Type B pancreatic cell (in vitro differentiated cells): ENCODE data around the gene ATG9B. TPM values are rescaled to one million over a fixed set of nuclear protein-coding genes. Genes with fewer than 3 reads are reported as not detected.
"Not testable (repeated sequence)": the region's sequence is repeated elsewhere in the genome, so short reads cannot be mapped to it uniquely, and the experiment has no call there.

ENCODE experiments used
- DNase-seq: peaks from one replicate; pipeline ENCODE4 v3.0.0; 2021; ENCODE audit warnings: mixed read lengths; ENCODE audit not compliant: unreplicated experiment; ENCODE audit errors: extremely low spot score
- H3K27ac Mint-ChIP-seq: 2 replicates; pipeline ENCODE4 v1.8.0; 2021; ENCODE audit warnings: mild to moderate bottlenecking, mixed read lengths
- H3K27me3 Mint-ChIP-seq: 2 replicates; pipeline ENCODE4 v1.8.0; 2021; ENCODE audit warnings: mixed read lengths
- H3K36me3 Mint-ChIP-seq: 2 replicates; pipeline ENCODE4 v1.8.0; 2021; ENCODE audit warnings: mixed read lengths
- H3K4me1 Mint-ChIP-seq: one replicate; pipeline ENCODE4 v1.8.0; 2021; ENCODE audit warnings: mixed read lengths; ENCODE audit not compliant: unreplicated experiment
- H3K4me3 Mint-ChIP-seq: 2 replicates; pipeline ENCODE4 v1.8.0; 2021; ENCODE audit warnings: mild to moderate bottlenecking, mixed read lengths
- H3K9me3 Mint-ChIP-seq: 2 replicates; pipeline ENCODE4 v1.8.0; 2021; ENCODE audit warnings: mixed read lengths
- total RNA-seq: library from RNA; stranded (reverse); gene quantifications from 2 replicates; pipeline ENCODE4 v1.2.1, GENCODE V29; 2021; ENCODE audit warnings: low replicate concordance
- TF ChIP-seq, protein P1 (sequence below): fragments of 200-600 bp; sonication (generic); conservative IDR thresholded peaks from 2 replicates; pipeline ENCODE4 v1.5.0; 2021; ENCODE audit warnings: antibody characterized with exemption, mild to moderate bottlenecking

The ATG9B gene
- total RNA-seq, 1 donor from 2014 or later, result 33.8 TPM

DNA sequence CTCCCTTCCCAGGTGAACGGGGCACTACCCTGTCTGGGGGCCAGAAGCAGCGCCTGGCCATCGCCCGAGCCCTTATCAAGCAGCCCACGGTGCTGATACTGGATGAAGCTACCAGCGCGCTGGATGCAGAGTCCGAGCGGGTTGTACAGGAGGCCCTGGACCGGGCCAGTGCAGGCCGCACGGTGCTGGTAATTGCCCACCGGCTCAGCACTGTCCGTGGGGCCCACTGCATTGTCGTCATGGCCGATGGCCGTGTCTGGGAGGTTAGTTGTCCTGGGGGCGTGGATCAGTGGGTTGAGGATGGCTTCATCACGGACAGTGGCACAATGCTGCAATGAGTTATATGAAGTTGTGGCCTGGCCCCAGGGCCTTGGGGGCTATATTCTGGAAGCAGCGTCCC, 19.7 kb upstream of the ATG9B start:
- TF ChIP-seq, protein P1, sequence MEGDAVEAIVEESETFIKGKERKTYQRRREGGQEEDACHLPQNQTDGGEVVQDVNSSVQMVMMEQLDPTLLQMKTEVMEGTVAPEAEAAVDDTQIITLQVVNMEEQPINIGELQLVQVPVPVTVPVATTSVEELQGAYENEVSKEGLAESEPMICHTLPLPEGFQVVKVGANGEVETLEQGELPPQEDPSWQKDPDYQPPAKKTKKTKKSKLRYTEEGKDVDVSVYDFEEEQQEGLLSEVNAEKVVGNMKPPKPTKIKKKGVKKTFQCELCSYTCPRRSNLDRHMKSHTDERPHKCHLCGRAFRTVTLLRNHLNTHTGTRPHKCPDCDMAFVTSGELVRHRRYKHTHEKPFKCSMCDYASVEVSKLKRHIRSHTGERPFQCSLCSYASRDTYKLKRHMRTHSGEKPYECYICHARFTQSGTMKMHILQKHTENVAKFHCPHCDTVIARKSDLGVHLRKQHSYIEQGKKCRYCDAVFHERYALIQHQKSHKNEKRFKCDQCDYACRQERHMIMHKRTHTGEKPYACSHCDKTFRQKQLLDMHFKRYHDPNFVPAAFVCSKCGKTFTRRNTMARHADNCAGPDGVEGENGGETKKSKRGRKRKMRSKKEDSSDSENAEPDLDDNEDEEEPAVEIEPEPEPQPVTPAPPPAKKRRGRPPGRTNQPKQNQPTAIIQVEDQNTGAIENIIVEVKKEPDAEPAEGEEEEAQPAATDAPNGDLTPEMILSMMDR, result no peak

DNA sequence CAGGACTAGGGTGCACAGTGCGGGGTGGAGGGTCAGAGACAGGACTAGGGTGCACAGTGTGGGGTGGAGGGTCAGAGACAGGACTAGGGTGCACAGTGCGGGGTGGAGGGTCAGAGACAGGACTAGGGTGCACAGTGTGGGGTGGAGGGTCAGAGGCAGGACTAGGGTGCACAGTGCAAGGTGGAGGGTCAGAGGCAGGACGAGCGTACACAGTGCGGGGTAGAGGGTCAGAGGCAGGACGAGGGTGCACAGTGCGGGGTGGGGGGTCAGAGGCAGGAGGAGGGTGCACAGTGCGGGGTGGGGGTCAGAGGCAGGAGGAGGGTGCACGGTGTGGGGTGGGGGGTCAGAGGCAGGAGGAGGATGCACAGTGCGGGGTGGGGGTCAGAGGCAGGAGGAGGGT, 19.2 kb upstream of the ATG9B start:
- not testable (repeated sequence) for H3K9me3 Mint-ChIP-seq, H3K36me3 Mint-ChIP-seq, H3K27ac Mint-ChIP-seq, H3K4me3 Mint-ChIP-seq, H3K27me3 Mint-ChIP-seq, DNase-seq
- H3K4me1 Mint-ChIP-seq, result peaks cover 20% of the 10 kb centered on the region

More for the DNA sequence above, 19.7 kb upstream of the ATG9B start:
- Mint-ChIP-seq H3K27me3 (peaks cover 3% of the 10 kb centered on the region), H3K36me3 (no peaks in the 10 kb centered on the region), H3K9me3 (no peaks in the 10 kb centered on the region), H3K4me1 (peaks cover 16% of the 10 kb centered on the region), H3K27ac (no peak overlapping the region), H3K4me3 (no peak overlapping the region)
- no peak for DNase-seq

DNA sequence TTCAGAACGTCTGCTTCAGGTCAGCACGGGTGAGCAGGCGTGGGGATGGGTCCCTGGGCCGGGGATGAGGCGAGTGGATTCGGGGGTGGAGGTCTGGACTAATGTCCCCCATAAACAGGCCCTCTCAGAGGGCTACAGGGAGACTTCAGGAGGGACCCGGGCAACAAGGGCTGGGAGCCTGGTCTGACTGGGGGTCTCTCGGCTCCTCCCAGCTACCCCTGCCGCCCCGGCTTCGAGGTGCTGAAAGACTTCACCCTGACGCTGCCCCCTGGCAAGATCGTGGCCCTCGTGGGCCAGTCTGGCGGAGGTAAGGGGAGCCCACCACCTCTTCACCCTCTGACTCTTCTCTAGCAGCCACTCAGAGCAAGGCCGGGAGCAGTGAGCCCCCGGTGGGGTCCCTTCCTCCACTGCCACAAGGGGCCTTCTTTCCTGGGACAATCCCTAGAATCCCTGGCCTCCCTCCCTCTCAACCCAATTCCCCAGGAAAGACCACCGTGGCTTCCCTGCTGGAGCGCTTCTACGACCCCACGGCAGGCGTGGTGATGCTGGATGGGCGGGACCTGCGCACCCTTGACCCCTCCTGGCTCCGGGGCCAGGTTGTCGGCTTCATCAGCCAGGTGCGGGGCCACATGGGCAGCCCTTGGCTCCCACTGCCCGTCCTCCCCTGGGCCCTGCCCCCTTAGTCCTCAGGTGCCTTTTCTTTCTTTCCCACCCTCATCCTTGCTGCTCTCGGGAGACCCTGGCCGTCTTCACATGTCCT, 16.5 kb upstream of the ATG9B start:
- TF ChIP-seq, protein P1, result no peak
- H3K27me3 Mint-ChIP-seq, result no peaks in the 10 kb centered on the region
- no peak overlapping the region for H3K4me3 Mint-ChIP-seq
- no peak for DNase-seq
- H3K4me1 Mint-ChIP-seq, result peaks cover 15% of the 10 kb centered on the region
- no peaks in the 10 kb centered on the region for H3K9me3 Mint-ChIP-seq
- H3K36me3 Mint-ChIP-seq, result no peaks in the 10 kb centered on the region
- no peak overlapping the region for H3K27ac Mint-ChIP-seq

DNA sequence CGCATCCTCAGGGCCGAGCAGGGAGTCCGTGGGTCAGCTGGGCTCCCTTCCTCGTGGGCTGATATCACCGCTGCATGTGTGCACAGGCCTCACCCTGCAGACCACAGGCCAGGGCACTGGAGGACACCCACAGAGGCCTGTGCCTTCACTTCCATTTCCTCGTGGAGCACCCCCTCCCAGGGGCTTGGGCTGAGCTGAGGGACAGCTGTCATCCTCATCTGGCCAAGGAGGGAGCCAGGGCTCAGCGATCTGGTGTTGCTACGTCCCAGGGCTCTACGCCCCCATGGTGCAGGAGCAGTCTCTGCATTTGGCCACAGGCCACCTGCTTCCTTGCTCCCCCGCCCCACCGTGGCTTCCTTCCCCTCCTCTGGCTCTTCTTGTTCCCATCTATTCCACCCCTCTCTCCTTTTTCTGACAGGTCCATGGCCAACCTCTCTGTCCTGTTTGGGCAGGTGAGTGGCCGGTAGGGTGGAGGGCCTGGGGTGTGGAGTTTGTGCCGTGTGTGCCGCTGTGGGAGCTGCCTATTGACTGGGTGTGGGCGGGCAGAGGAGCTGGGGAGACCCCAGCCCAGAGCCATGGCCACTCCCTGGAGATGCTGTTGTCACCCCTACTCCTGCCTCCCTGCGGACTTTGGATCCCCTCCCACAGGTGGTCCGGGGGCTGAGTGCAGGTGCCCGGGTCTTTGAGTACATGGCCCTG, 15.7 kb upstream of the ATG9B start:
- no peak overlapping the region for H3K4me3 Mint-ChIP-seq
- H3K9me3 Mint-ChIP-seq, result no peaks in the 10 kb centered on the region
- H3K36me3 Mint-ChIP-seq, result no peaks in the 10 kb centered on the region
- DNase-seq, result no peak
- H3K4me1 Mint-ChIP-seq, result peaks cover 15% of the 10 kb centered on the region
- H3K27me3 Mint-ChIP-seq, result no peaks in the 10 kb centered on the region
- TF ChIP-seq, protein P1, result no peak
- no peak overlapping the region for H3K27ac Mint-ChIP-seq

DNA sequence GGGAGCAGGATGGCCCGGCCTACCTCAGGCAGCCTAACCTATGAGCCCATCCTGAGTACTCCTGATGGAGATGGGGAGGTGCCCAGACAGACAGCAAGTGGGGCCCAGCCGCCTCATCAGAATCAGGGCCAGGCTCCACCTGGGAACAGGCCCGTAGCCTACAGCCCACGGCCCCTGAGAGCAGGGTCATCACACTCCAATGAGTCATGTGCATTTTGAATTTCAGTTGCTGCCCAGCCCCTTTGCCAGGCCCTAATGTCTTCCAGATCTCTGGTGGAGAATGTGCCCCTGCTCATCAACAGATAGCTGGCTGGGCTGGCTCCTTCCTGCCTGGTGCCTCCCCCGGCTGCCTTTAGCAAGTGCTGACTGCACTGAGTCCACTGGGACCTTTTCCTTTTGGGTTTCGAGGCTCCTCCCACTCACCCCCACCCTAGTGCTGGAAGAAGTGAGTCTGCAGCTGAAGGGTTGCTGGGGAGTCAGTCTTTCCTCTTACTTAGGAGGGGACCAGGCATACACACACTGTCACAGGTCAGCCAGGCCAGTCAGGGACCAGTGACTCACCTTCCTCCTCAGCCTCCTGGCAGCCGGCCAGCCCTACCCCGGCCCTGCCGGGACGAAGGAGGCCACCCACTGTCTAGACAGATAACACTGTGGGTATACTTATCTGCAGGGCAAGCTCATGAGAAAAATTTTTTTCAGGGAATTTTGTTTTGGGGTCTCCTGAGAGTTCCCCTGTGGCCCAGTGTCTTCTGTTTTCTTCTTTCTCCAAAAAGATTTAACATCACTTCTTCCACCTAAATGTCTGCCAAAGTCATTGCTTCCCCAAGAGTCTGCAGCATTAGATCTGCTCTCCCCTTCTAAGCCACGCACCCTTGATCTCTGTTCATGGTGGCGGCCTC, 14.9 kb upstream of the ATG9B start:
- Mint-ChIP-seq H3K36me3 (no peaks in the 10 kb centered on the region), H3K4me1 (peaks cover 15% of the 10 kb centered on the region), H3K27ac (peak overlapping the region; percentile 36), H3K27me3 (no peaks in the 10 kb centered on the region), H3K9me3 (no peaks in the 10 kb centered on the region), H3K4me3 (no peak overlapping the region)
- DNase-seq, result no peak
- TF ChIP-seq, protein P1, result no peak
